ENCODE data around the gene LCOR. TPM values are rescaled to one million over a fixed set of nuclear protein-coding genes. Genes with fewer than 3 reads are reported as not detected.

Gene LCOR
- total and polyA plus RNA-seq, 9 donors, result 9.0 to 18.0 (median 12.0) TPM

GRCh38 chr10:97003804-97004201 lies 171.7 kb downstream of the LCOR start:
- H3K4me3 ChIP-seq (ENCODE audit: low read length), result no peak overlapping the region
- H3K4me1 ChIP-seq (ENCODE audit: control insufficient read depth, insufficient read depth, low read length), result no peaks in the 10 kb centered on the region
- H3K36me3 ChIP-seq (ENCODE audit: control insufficient read depth, insufficient read depth, low read length), result no peaks in the 10 kb centered on the region
- peaks cover 2% of the 10 kb centered on the region for H3K9me3 ChIP-seq (replicated peaks; ENCODE audit: control insufficient read depth, low read depth, low read length)
- WGBS (ENCODE audit: insufficient coverage), result 85% methylated on average over 7 of the region's 8 CpGs
- no peak overlapping the region for H3K27ac ChIP-seq (ENCODE audit: low read length)
- DNase-seq, result no peak
- H3K27me3 ChIP-seq (ENCODE audit: control insufficient read depth, insufficient read depth, low read length), result no peaks in the 10 kb centered on the region

GRCh38 chr10:97004591-97004990 lies 172.5 kb downstream of the LCOR start:
- Histone ChIP-seq H3K4me3 (ENCODE audit: low read length) (no peak overlapping the region), H3K27ac (ENCODE audit: low read length) (no peak overlapping the region), H3K27me3 (ENCODE audit: control insufficient read depth, insufficient read depth, low read length) (no peaks in the 10 kb centered on the region), H3K36me3 (ENCODE audit: control insufficient read depth, insufficient read depth, low read length) (no peaks in the 10 kb centered on the region), H3K4me1 (ENCODE audit: control insufficient read depth, insufficient read depth, low read length) (no peaks in the 10 kb centered on the region), H3K9me3 (replicated peaks; ENCODE audit: control insufficient read depth, low read depth, low read length) (peaks cover 2% of the 10 kb centered on the region)
- WGBS (ENCODE audit: insufficient coverage), result 89% methylated on average over 8 of the region's 10 CpGs
- DNase-seq, result no peak

GRCh38 chr10:97005349-97005748 lies 173.3 kb downstream of the LCOR start:
- Histone ChIP-seq H3K36me3 (ENCODE audit: control insufficient read depth, insufficient read depth, low read length) (no peaks in the 10 kb centered on the region), H3K4me1 (ENCODE audit: control insufficient read depth, insufficient read depth, low read length) (no peaks in the 10 kb centered on the region), H3K4me3 (ENCODE audit: low read length) (no peak overlapping the region), H3K9me3 (replicated peaks; ENCODE audit: control insufficient read depth, low read depth, low read length) (peaks cover 2% of the 10 kb centered on the region), H3K27ac (ENCODE audit: low read length) (no peak overlapping the region), H3K27me3 (ENCODE audit: control insufficient read depth, insufficient read depth, low read length) (no peaks in the 10 kb centered on the region)
- DNase-seq, result no peak
- 87% methylated on average over 5 of the region's 5 CpGs for WGBS (ENCODE audit: insufficient coverage)

- H3K9me3 ChIP-seq (replicated peaks; ENCODE audit: control insufficient read depth, low read depth, low read length), result peaks cover 2% of the 10 kb centered on the region
- WGBS (ENCODE audit: insufficient coverage), result 71% methylated on average over 5 of the region's 6 CpGs
- no peaks in the 10 kb centered on the region for H3K4me1 ChIP-seq (ENCODE audit: control insufficient read depth, insufficient read depth, low read length)
- no peaks in the 10 kb centered on the region for H3K27me3 ChIP-seq (ENCODE audit: control insufficient read depth, insufficient read depth, low read length)
- H3K27ac ChIP-seq (ENCODE audit: low read length), result no peak overlapping the region
- no peaks in the 10 kb centered on the region for H3K36me3 ChIP-seq (ENCODE audit: control insufficient read depth, insufficient read depth, low read length)
- H3K4me3 ChIP-seq (ENCODE audit: low read length), result no peak overlapping the region
- DNase-seq, result no peak
Measured at GRCh38 chr10:97006364-97006763, 174.3 kb downstream of the LCOR start.

- Histone ChIP-seq H3K4me1 (ENCODE audit: control insufficient read depth, insufficient read depth, low read length) (no peaks in the 10 kb centered on the region), H3K27me3 (ENCODE audit: control insufficient read depth, insufficient read depth, low read length) (no peaks in the 10 kb centered on the region), H3K4me3 (ENCODE audit: low read length) (no peak overlapping the region), H3K27ac (ENCODE audit: low read length) (no peak overlapping the region), H3K36me3 (ENCODE audit: control insufficient read depth, insufficient read depth, low read length) (no peaks in the 10 kb centered on the region), H3K9me3 (replicated peaks; ENCODE audit: control insufficient read depth, low read depth, low read length) (peaks cover 2% of the 10 kb centered on the region)
- WGBS (ENCODE audit: insufficient coverage), result no CpG with 5 or more reads among the region's 1 CpG
- DNase-seq, result no peak
Measured at GRCh38 chr10:97007417-97007816, 175.3 kb downstream of the LCOR start.

GRCh38 chr10:97010695-97011206 lies 178.7 kb downstream of the LCOR start:
- Histone ChIP-seq H3K27me3 (ENCODE audit: control insufficient read depth, insufficient read depth, low read length) (no peaks in the 10 kb centered on the region), H3K36me3 (ENCODE audit: control insufficient read depth, insufficient read depth, low read length) (no peaks in the 10 kb centered on the region), H3K4me3 (ENCODE audit: low read length) (no peak overlapping the region), H3K9me3 (replicated peaks; ENCODE audit: control insufficient read depth, low read depth, low read length) (peaks cover 2% of the 10 kb centered on the region), H3K4me1 (ENCODE audit: control insufficient read depth, insufficient read depth, low read length) (no peaks in the 10 kb centered on the region), H3K27ac (ENCODE audit: low read length) (no peak overlapping the region)
- 78% methylated on average over 2 of the region's 4 CpGs for WGBS (ENCODE audit: insufficient coverage)
- DNase-seq, result no peak

GRCh38 chr10:97011397-97011796 lies 179.3 kb downstream of the LCOR start:
- peaks cover 2% of the 10 kb centered on the region for H3K9me3 ChIP-seq (replicated peaks; ENCODE audit: control insufficient read depth, low read depth, low read length)
- H3K4me3 ChIP-seq (ENCODE audit: low read length), result no peak overlapping the region
- no peak overlapping the region for H3K27ac ChIP-seq (ENCODE audit: low read length)
- no peaks in the 10 kb centered on the region for H3K36me3 ChIP-seq (ENCODE audit: control insufficient read depth, insufficient read depth, low read length)
- no peaks in the 10 kb centered on the region for H3K27me3 ChIP-seq (ENCODE audit: control insufficient read depth, insufficient read depth, low read length)
- H3K4me1 ChIP-seq (ENCODE audit: control insufficient read depth, insufficient read depth, low read length), result no peaks in the 10 kb centered on the region
- DNase-seq, result no peak

- DNase-seq, result no peak
- Histone ChIP-seq H3K4me3 (ENCODE audit: low read length) (no peak overlapping the region), H3K9me3 (replicated peaks; ENCODE audit: control insufficient read depth, low read depth, low read length) (peaks cover 2% of the 10 kb centered on the region), H3K27me3 (ENCODE audit: control insufficient read depth, insufficient read depth, low read length) (no peaks in the 10 kb centered on the region), H3K4me1 (ENCODE audit: control insufficient read depth, insufficient read depth, low read length) (no peaks in the 10 kb centered on the region), H3K36me3 (ENCODE audit: control insufficient read depth, insufficient read depth, low read length) (no peaks in the 10 kb centered on the region), H3K27ac (ENCODE audit: low read length) (no peak overlapping the region)
- 75% methylated on average over 7 of the region's 8 CpGs for WGBS (ENCODE audit: insufficient coverage)
Measured at GRCh38 chr10:97012470-97012869, 180.4 kb downstream of the LCOR start.

- Histone ChIP-seq H3K4me3 (ENCODE audit: low read length) (no peak overlapping the region), H3K27me3 (ENCODE audit: control insufficient read depth, insufficient read depth, low read length) (no peaks in the 10 kb centered on the region), H3K27ac (ENCODE audit: low read length) (no peak overlapping the region), H3K36me3 (ENCODE audit: control insufficient read depth, insufficient read depth, low read length) (no peaks in the 10 kb centered on the region), H3K9me3 (replicated peaks; ENCODE audit: control insufficient read depth, low read depth, low read length) (no peaks in the 10 kb centered on the region), H3K4me1 (ENCODE audit: control insufficient read depth, insufficient read depth, low read length) (peaks cover 2% of the 10 kb centered on the region)
- WGBS (ENCODE audit: insufficient coverage), result 83% methylated on average over 7 of the region's 8 CpGs
- no peak for DNase-seq
Measured at GRCh38 chr10:97013568-97013967, 181.5 kb downstream of the LCOR start.

- H3K4me1 ChIP-seq (ENCODE audit: control insufficient read depth, insufficient read depth, low read length), result peaks cover 2% of the 10 kb centered on the region
- DNase-seq, result no peak
- WGBS (ENCODE audit: insufficient coverage), result 86% methylated on average over 5 of the region's 8 CpGs
- H3K4me3 ChIP-seq (ENCODE audit: low read length), result no peak overlapping the region
- no peaks in the 10 kb centered on the region for H3K36me3 ChIP-seq (ENCODE audit: control insufficient read depth, insufficient read depth, low read length)
- no peak overlapping the region for H3K27ac ChIP-seq (ENCODE audit: low read length)
- H3K27me3 ChIP-seq (ENCODE audit: control insufficient read depth, insufficient read depth, low read length), result no peaks in the 10 kb centered on the region
- no peaks in the 10 kb centered on the region for H3K9me3 ChIP-seq (replicated peaks; ENCODE audit: control insufficient read depth, low read depth, low read length)
Measured at GRCh38 chr10:97013983-97014382, 181.9 kb downstream of the LCOR start.

- Histone ChIP-seq H3K36me3 (ENCODE audit: control insufficient read depth, insufficient read depth, low read length) (no peaks in the 10 kb centered on the region), H3K4me1 (ENCODE audit: control insufficient read depth, insufficient read depth, low read length) (peaks cover 14% of the 10 kb centered on the region), H3K4me3 (ENCODE audit: low read length) (no peak overlapping the region), H3K9me3 (replicated peaks; ENCODE audit: control insufficient read depth, low read depth, low read length) (no peaks in the 10 kb centered on the region), H3K27ac (ENCODE audit: low read length) (no peak overlapping the region), H3K27me3 (ENCODE audit: control insufficient read depth, insufficient read depth, low read length) (no peaks in the 10 kb centered on the region)
- WGBS (ENCODE audit: insufficient coverage), result no CpG with 5 or more reads among the region's 1 CpG
- DNase-seq, result no peak
Measured at GRCh38 chr10:97015240-97015639, 183.1 kb downstream of the LCOR start.
